Central memory CD8-positive, alpha-beta T cell (primary cell): Measurements from ENCODE around the gene RASA3.
"Not testable (repeated sequence)": the region's sequence is repeated elsewhere in the genome, so short reads cannot be mapped to it uniquely, and the experiment has no call there.

Experiments used
- ATAC-seq: fragments of 150-1000 bp; cut with Tn5 transposase; replicated peaks from 2 replicates; pipeline ENCODE4 v1.10.0; 2022; ENCODE audit warnings: mild to moderate bottlenecking, moderate FRiP score, moderate number of reproducible peaks; ENCODE audit not compliant: poor library complexity, severe bottlenecking; ENCODE audit errors: extremely low read depth
- DNase-seq, 2 donors: peaks; one replicate each; pipeline ENCODE4 v3.0.0; 2021; ENCODE audit warnings: low spot score in 2 of 2
- H3K27ac Mint-ChIP-seq: one replicate; pipeline ENCODE4 v1.8.0; 2022; ENCODE audit warnings: low read depth, mild to moderate bottlenecking, moderate library complexity, mixed read lengths
- H3K27me3 Mint-ChIP-seq: one replicate; pipeline ENCODE4 v1.8.0; 2022; ENCODE audit warnings: mixed read lengths
- H3K36me3 Mint-ChIP-seq: one replicate; pipeline ENCODE4 v1.8.0; 2022; ENCODE audit warnings: mild to moderate bottlenecking, moderate library complexity, mixed read lengths; ENCODE audit not compliant: insufficient read depth
- H3K4me1 Mint-ChIP-seq: one replicate; pipeline ENCODE4 v1.8.0; 2022; ENCODE audit warnings: mixed read lengths
- H3K4me3 Mint-ChIP-seq: one replicate; pipeline ENCODE4 v1.8.0; 2022; ENCODE audit warnings: mild to moderate bottlenecking, moderate library complexity, mixed read lengths
- H3K9me3 Mint-ChIP-seq: one replicate; pipeline ENCODE4 v1.8.0; 2022; ENCODE audit warnings: mixed read lengths

Gene RASA3

GRCh38 chr13:114133552-114133951 lies 1.1 kb upstream of the RASA3 start:
- DNase-seq, H3K27ac Mint-ChIP-seq, H3K27me3 Mint-ChIP-seq, H3K9me3 Mint-ChIP-seq, ATAC-seq: not testable (repeated sequence)
- peaks cover 53% of the 10 kb centered on the region for H3K4me1 Mint-ChIP-seq
- H3K4me3 Mint-ChIP-seq = peak overlapping the region; percentile 62
- peaks cover 27% of the 10 kb centered on the region for H3K36me3 Mint-ChIP-seq

- not testable (repeated sequence) for H3K27me3 Mint-ChIP-seq, ATAC-seq, H3K9me3 Mint-ChIP-seq, H3K27ac Mint-ChIP-seq, DNase-seq
- Mint-ChIP-seq H3K36me3 (peaks cover 32% of the 10 kb centered on the region), H3K4me3 (peak overlapping the region; percentile 100), H3K4me1 (peaks cover 57% of the 10 kb centered on the region)
Observed at GRCh38 chr13:114133126-114133525, 703 bp upstream of the RASA3 start.

GRCh38 chr13:114131583-114132418 lies 622 bp downstream of the RASA3 start:
- peak in 1 of 2 donors; percentile 41 for DNase-seq
- Mint-ChIP-seq H3K27ac (peak overlapping the region; percentile 99), H3K4me3 (peak overlapping the region; percentile 100), H3K27me3 (no peaks in the 10 kb centered on the region), H3K36me3 (peaks cover 43% of the 10 kb centered on the region), H3K4me1 (peaks cover 70% of the 10 kb centered on the region), H3K9me3 (no peaks in the 10 kb centered on the region)
- ATAC-seq = peak; percentile 3

GRCh38 chr13:114130837-114131582 lies 1.4 kb downstream of the RASA3 start:
- Mint-ChIP-seq H3K27me3 (no peaks in the 10 kb centered on the region), H3K9me3 (no peaks in the 10 kb centered on the region), H3K36me3 (peaks cover 51% of the 10 kb centered on the region), H3K27ac (peak overlapping the region; percentile 99), H3K4me1 (peaks cover 74% of the 10 kb centered on the region), H3K4me3 (peak overlapping the region; percentile 100)
- DNase-seq = peak; percentile 45 to 71
- ATAC-seq = peak; percentile 47

- Mint-ChIP-seq H3K27me3 (no peaks in the 10 kb centered on the region), H3K36me3 (peaks cover 52% of the 10 kb centered on the region), H3K9me3 (no peaks in the 10 kb centered on the region), H3K4me1 (peaks cover 73% of the 10 kb centered on the region), H3K27ac (peak overlapping the region; percentile 99), H3K4me3 (peak overlapping the region; percentile 100)
- no peak for DNase-seq
- ATAC-seq = no peak
Observed at GRCh38 chr13:114130131-114130836, 2.1 kb downstream of the RASA3 start.

GRCh38 chr13:114129649-114130062 lies 2.8 kb downstream of the RASA3 start:
- no peak for ATAC-seq

GRCh38 chr13:114128624-114129522 lies 3.5 kb downstream of the RASA3 start:
- Mint-ChIP-seq H3K36me3 (peaks cover 58% of the 10 kb centered on the region), H3K27me3 (no peaks in the 10 kb centered on the region), H3K27ac (peak overlapping the region; percentile 99), H3K4me1 (peaks cover 71% of the 10 kb centered on the region), H3K9me3 (no peaks in the 10 kb centered on the region), H3K4me3 (peak overlapping the region; percentile 100)
- ATAC-seq = peak; percentile 51
- peak; percentile 51 to 68 for DNase-seq

More at GRCh38 chr13:114129649-114130062, 2.8 kb downstream of the RASA3 start:
- peaks cover 56% of the 10 kb centered on the region for H3K36me3 Mint-ChIP-seq
- H3K9me3 Mint-ChIP-seq = no peaks in the 10 kb centered on the region
- DNase-seq = no peak
- H3K4me3 Mint-ChIP-seq = peak overlapping the region; percentile 100
- peaks cover 73% of the 10 kb centered on the region for H3K4me1 Mint-ChIP-seq
- H3K27me3 Mint-ChIP-seq = no peaks in the 10 kb centered on the region
- H3K27ac Mint-ChIP-seq = peak overlapping the region; percentile 99

- Mint-ChIP-seq H3K4me1 (peaks cover 70% of the 10 kb centered on the region), H3K4me3 (peak overlapping the region; percentile 100), H3K9me3 (no peaks in the 10 kb centered on the region), H3K36me3 (peaks cover 60% of the 10 kb centered on the region), H3K27me3 (no peaks in the 10 kb centered on the region), H3K27ac (peak overlapping the region; percentile 99)
- DNase-seq (no peak), ATAC-seq (no peak)
Observed at GRCh38 chr13:114128348-114128623, 4.1 kb downstream of the RASA3 start.

- no peaks in the 10 kb centered on the region for H3K27me3 Mint-ChIP-seq
- H3K4me1 Mint-ChIP-seq = peaks cover 75% of the 10 kb centered on the region
- no peaks in the 10 kb centered on the region for H3K9me3 Mint-ChIP-seq
- H3K36me3 Mint-ChIP-seq = peaks cover 58% of the 10 kb centered on the region
- H3K27ac Mint-ChIP-seq = peak overlapping the region; percentile 99
- H3K4me3 Mint-ChIP-seq = peak overlapping the region; percentile 100
- DNase-seq (no peak), ATAC-seq (no peak)
Observed at GRCh38 chr13:114127473-114128347, 4.7 kb downstream of the RASA3 start.

GRCh38 chr13:114126789-114127472 lies 5.5 kb downstream of the RASA3 start:
- no peaks in the 10 kb centered on the region for H3K9me3 Mint-ChIP-seq
- H3K4me3 Mint-ChIP-seq = peak overlapping the region; percentile 100
- H3K4me1 Mint-ChIP-seq = peaks cover 79% of the 10 kb centered on the region
- DNase-seq = no peak
- no peak for ATAC-seq
- no peaks in the 10 kb centered on the region for H3K27me3 Mint-ChIP-seq
- H3K27ac Mint-ChIP-seq = peak overlapping the region; percentile 99
- peaks cover 57% of the 10 kb centered on the region for H3K36me3 Mint-ChIP-seq

GRCh38 chr13:114126086-114126485 lies 6.3 kb downstream of the RASA3 start:
- peak overlapping the region; percentile 99 for H3K27ac Mint-ChIP-seq
- not testable (repeated sequence) for H3K9me3 Mint-ChIP-seq, H3K27me3 Mint-ChIP-seq, DNase-seq, ATAC-seq
- peak overlapping the region; percentile 100 for H3K4me3 Mint-ChIP-seq
- H3K36me3 Mint-ChIP-seq = peaks cover 52% of the 10 kb centered on the region
- H3K4me1 Mint-ChIP-seq = peaks cover 73% of the 10 kb centered on the region
